Measurements from ENCODE around the gene CHST5.

DNA sequence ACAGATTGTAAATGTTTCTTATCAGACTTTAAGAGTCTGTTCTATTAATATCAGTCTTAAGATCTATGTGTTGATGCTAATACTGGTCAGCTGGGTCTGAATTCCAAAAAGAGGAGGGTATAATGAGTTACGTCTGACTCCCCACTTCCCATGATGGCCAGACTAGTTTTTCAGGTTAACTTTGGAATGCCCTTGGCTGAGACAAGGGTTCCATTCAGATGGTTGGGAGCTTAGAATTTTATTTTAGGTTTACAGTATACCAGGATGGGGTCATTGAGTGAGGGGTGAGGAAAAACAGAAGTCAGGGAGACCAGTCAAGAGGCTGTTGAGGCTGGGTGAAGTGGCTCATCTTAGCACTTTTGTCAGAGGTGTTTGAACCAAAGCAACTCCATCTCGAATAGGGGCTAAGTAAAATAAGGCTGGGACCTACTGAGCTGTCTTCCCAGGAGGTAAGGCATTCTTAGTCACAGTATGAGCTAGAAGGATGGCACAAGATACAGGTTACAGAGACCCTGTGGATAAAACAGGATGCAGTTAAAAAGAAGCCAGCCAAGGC, 23.0 kb upstream of the CHST5 start:
- TF ChIP-seq EZH2 (IDR thresholded peaks at IDR 0.05; ENCODE audit: low read length, missing control alignments) = no peak
- TF ChIP-seq, protein P1, sequence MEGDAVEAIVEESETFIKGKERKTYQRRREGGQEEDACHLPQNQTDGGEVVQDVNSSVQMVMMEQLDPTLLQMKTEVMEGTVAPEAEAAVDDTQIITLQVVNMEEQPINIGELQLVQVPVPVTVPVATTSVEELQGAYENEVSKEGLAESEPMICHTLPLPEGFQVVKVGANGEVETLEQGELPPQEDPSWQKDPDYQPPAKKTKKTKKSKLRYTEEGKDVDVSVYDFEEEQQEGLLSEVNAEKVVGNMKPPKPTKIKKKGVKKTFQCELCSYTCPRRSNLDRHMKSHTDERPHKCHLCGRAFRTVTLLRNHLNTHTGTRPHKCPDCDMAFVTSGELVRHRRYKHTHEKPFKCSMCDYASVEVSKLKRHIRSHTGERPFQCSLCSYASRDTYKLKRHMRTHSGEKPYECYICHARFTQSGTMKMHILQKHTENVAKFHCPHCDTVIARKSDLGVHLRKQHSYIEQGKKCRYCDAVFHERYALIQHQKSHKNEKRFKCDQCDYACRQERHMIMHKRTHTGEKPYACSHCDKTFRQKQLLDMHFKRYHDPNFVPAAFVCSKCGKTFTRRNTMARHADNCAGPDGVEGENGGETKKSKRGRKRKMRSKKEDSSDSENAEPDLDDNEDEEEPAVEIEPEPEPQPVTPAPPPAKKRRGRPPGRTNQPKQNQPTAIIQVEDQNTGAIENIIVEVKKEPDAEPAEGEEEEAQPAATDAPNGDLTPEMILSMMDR (conservative IDR thresholded peaks at IDR 0.05 in 1 of 2, IDR thresholded peaks at IDR 0.05 in 1 of 2; ENCODE audit: low read depth in 1 of 2, low read length in 2 of 2) = no peak
